GM18951 (cell line): ENCODE data around the gene UTS2R.

Source experiments
- POLR2A ChIP-seq: IDR thresholded peaks from 4 replicates; pipeline ENCODE4 v1.6.1; 2011; ENCODE audit warnings: mild to moderate bottlenecking; ENCODE audit not compliant: insufficient read length, insufficient read depth; ENCODE audit errors: extremely low read depth
- in situ Hi-C: fragments of 300-500 bp; cut with MboI; formaldehyde crosslinking; loops from one replicate; pipeline ENCODE4 v1.12.0; 2022; ENCODE audit warnings: low sequenced_read_pairs, mixed read lengths, inconsistent platforms; ENCODE audit not compliant: unreplicated experiment

Gene UTS2R

GRCh38 chr17:82371333-82372248, at the start of gene UTS2R:
UTS2R (plus strand) TSS chr17:82371765; CDS start chr17:82374325, 2,560 bp downstream.
- in situ Hi-C loops = no loop called here

GRCh38 chr17:82321947-82322466, 49.6 kb upstream of the UTS2R start:
- in situ Hi-C loops = no loop called here
- TF ChIP-seq POLR2A = no peak

More at GRCh38 chr17:82371333-82372248, at the start of gene UTS2R:
- TF ChIP-seq POLR2A = no peak

DNA sequence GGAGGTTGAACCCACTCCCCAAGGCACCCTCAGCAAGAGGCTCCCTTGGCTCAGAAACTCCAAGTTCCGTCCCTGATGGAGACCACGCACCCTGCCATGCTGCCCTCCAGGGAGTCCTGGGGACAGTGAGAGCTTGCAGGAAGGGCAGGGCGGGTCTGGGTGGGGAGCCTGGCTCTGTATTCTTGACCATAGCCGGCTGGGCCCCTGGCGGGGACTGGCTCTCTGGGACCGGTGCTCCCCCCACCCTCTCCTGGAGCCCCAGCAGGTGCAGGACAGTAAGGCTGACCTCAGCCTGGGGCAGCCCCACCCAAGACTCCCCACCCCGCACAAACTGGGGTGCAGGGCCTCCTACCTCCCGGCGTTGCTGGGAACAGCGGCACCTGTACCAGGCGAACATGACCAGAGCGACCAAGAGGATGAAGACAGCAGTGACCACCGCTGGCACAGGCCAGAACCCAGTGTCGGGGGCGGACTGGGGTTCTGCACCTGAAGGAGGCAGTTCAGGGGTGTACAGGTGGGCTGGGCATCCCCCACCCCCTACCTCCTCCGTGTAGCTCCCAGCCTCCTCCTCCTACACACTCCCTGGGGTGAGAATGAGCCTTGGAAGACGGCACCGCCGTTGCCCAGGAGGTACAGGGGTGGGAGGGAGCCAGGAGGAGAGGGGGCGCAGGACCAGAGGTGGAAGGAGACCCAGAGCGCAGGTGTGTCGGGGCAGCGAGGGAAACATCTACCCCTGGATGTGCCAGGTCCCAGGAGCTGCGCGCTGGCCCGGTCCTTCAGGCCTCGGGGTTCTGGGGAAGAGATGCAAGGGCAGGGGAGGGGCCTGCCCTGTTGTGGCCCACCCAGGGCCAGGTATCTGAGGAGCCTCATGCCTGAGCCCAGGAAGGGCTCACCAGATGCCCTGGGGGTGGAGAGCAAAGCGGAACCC, 48.8 kb upstream of the UTS2R start:
- in situ Hi-C loops = no loop called here
- no peak for TF ChIP-seq POLR2A

DNA sequence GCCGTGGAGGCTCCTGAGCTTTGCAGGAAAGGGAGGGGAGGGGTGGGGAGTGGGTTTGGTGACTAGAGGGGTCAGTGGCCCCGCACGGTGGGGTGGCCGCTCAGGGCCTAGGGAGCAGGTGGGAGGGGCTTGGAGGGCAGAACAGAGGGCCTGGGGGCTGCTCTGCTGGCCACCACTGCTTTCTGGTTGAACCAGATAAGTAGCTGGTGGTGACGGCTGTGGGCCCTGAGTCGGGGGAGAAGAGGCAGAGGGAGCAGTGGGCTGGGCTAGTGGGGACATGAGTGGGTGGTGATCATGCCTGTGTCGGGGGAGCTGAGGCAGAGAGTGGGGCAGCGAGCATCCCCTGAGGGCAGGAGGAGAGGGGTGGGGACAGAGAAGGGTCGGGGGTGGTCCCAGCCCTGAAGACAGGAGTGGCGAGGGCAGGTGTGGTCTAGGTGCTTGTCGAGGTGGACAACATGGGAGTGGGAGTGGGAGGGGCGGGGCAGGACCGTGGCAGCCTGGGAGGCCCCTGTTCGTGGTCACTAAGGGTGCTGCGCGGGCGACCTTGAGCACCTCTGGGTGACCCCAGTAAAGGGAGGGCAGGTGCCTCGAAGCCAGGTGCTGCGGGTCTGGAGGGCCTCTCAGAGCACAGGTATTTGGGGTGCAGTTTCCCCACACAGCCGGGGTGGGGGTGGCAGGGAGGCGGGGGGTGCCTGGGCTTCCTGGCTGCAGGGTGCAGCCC, 47.9 kb upstream of the UTS2R start:
- TF ChIP-seq POLR2A = no peak
- in situ Hi-C loops = no loop called here

- in situ Hi-C loops = no loop called here
- no peak for TF ChIP-seq POLR2A
Observed at GRCh38 chr17:82324566-82325285, 46.8 kb upstream of the UTS2R start.

DNA sequence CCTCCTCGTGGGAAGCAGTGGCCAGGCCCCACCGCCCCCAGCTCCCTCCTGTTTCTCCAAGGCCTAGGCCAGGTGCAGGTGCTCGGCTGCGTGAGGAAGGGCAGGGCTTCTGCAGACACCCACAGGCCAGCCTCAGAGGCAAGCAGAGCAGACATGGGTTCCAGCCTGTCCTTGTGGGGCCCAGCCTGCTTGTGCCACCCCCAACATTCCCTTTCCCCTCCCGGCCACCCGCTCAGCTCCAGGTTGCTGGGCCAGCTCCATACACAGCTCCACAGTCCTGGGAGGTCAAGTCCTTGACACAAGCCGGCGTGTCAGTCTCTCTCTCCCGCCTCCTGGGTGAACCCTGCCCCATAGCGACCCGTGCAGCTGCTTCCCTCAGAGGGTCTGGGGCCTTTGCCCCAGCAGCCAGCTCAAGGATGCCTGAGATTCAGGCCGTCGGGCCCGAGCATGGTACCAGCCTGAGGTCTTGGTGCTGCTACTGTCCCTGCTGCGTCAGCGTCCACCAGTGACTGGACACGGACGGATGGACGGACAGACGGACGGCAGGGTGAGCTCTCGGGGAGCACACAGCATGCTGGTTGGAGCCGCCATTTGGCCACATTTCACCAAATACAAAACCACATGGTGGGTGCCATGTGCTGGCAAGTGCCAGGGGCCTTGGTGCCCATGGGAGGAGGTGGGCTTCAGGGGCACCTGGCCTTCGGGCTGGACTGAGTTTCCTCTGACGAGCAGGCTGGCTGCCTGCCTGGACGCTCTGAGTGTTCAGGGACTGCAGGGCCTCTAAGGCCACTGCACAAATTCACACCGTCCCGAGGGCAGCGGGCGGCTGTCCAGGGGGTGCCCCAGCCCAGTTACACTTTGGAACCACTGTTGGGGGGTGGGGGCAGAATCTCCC, 46.0 kb upstream of the UTS2R start:
- no peak for TF ChIP-seq POLR2A
- in situ Hi-C loops = no loop called here

- in situ Hi-C loops = no loop called here
- no peak for TF ChIP-seq POLR2A
Observed at GRCh38 chr17:82327289-82327688, 44.3 kb upstream of the UTS2R start.

- no peak for TF ChIP-seq POLR2A
- in situ Hi-C loops = no loop called here
Observed at GRCh38 chr17:82327757-82328140, 43.8 kb upstream of the UTS2R start.

DNA sequence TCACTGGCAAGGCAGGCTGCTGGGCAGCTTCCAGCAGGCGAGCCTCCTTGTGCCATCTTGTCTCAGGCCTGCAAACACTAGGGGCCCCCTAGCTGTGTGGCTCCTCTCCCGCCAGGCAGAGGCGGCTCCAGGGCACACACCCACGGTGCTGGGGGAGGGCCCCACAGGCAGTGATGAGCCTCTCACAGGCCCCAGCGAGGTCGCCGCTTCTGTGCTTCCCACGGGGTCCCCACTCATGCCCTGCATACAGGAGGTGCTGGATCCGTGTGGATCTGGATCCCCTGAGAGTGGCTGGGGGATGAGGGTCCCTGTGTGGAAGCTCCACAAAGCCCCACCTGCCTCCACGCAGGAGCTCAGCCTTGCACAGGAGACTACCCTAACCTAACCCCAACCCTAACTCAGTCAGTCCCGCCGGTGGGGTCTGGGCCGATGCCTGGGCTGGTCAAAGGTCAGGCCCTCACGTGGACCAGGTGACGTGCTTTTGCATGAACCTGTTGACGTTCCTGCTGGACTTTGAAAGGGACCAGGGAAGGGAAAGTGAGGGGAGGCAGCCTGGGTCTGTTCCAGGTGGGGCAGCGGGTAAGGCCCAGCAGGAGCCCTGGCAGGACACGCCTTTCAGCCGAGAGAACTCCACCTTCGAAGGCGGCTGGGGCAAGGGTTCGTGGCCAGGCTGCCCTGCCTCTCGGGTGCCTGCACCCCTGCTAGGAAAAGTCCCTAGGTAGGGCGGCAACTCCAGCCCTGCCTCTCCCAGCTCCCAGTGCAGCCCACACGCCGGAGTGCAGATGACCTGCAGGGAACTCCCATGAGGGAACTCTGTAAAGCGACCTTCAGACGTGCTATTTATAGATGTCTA, 43.2 kb upstream of the UTS2R start:
- in situ Hi-C loops = no loop called here
- TF ChIP-seq POLR2A = no peak

GRCh38 chr17:82328994-82329507, 42.5 kb upstream of the UTS2R start:
- TF ChIP-seq POLR2A = no peak
- in situ Hi-C loops = no loop called here
